Activated naive CD8-positive, alpha-beta T cell treated with anti-CD3 and anti-CD28 coated beads, Interleukin-2, amount 10 ng/mL, durations not matched to agents 7 days and 5 days (primary cell): Measurements from ENCODE around the gene PAOX. TPM values are rescaled to one million over a fixed set of nuclear protein-coding genes. Genes with fewer than 3 reads are reported as not detected.
"Not testable (repeated sequence)": the region's sequence is repeated elsewhere in the genome, so short reads cannot be mapped to it uniquely, and the experiment has no call there.

Experiments used
- ATAC-seq: fragments of 150-1000 bp; cut with Tn5 transposase; one replicate; pipeline ENCODE4 v1.10.0; 2021; ENCODE audit warnings: low read depth, moderate library complexity
- POLR2A ChIA-PET: fragments of 350-600 bp; sonication (Branson Sonifier 250); formaldehyde crosslinking; loops from one replicate; lab custom pipeline; 2021; ENCODE audit warnings: antibody characterized with exemption; lab: Charles Lee
- DNase-seq: peaks from one replicate; pipeline ENCODE4 v3.0.0; 2021
- H3K27ac Mint-ChIP-seq: one replicate; pipeline ENCODE4 v1.8.0; 2022; ENCODE audit warnings: mild to moderate bottlenecking, mixed read lengths
- H3K27me3 Mint-ChIP-seq: one replicate; pipeline ENCODE4 v1.8.0; 2022; ENCODE audit warnings: mild to moderate bottlenecking, moderate library complexity, mixed read lengths
- H3K36me3 Mint-ChIP-seq: one replicate; pipeline ENCODE4 v1.8.0; 2021; ENCODE audit warnings: mild to moderate bottlenecking, mixed read lengths
- H3K4me1 Mint-ChIP-seq: one replicate; pipeline ENCODE4 v1.8.0; 2021; ENCODE audit warnings: mixed read lengths
- H3K4me3 Mint-ChIP-seq: one replicate; pipeline ENCODE4 v1.8.0; 2022; ENCODE audit warnings: mild to moderate bottlenecking, moderate library complexity, mixed read lengths
- H3K9me3 Mint-ChIP-seq: one replicate; pipeline ENCODE4 v1.8.0; 2021; ENCODE audit warnings: mixed read lengths
- total RNA-seq, 2 experiments: library from RNA; stranded (reverse); gene quantifications; one replicate each; pipeline ENCODE4 v1.2.3, GENCODE V29; 2021

Gene PAOX
- total RNA-seq, 2 experiments from 2014 or later: 7.2 to 9.9 TPM

GRCh38 chr10:133420028-133420427, 41.0 kb downstream of the PAOX start:
- H3K36me3 Mint-ChIP-seq: peaks cover 12% of the 10 kb centered on the region

GRCh38 chr10:133420579-133420978, 41.5 kb downstream of the PAOX start:
- H3K36me3 Mint-ChIP-seq: peaks cover 6% of the 10 kb centered on the region
- DNase-seq (no peak), ATAC-seq (no peak)
- POLR2A ChIA-PET: no interaction called here
- H3K9me3 Mint-ChIP-seq: peaks cover 3% of the 10 kb centered on the region
- no peaks in the 10 kb centered on the region for H3K4me1 Mint-ChIP-seq
- no peak overlapping the region for H3K27ac Mint-ChIP-seq
- peaks cover 9% of the 10 kb centered on the region for H3K27me3 Mint-ChIP-seq
- no peak overlapping the region for H3K4me3 Mint-ChIP-seq

More at GRCh38 chr10:133420028-133420427, 41.0 kb downstream of the PAOX start:
- Mint-ChIP-seq H3K27ac (no peak overlapping the region), H3K4me3 (no peak overlapping the region), H3K4me1 (peaks cover 1% of the 10 kb centered on the region), H3K9me3 (peaks cover 7% of the 10 kb centered on the region), H3K27me3 (peaks cover 9% of the 10 kb centered on the region)
- POLR2A ChIA-PET: no interaction called here
- ATAC-seq: no peak
- DNase-seq: no peak

- peaks cover 9% of the 10 kb centered on the region for H3K27me3 Mint-ChIP-seq
- ATAC-seq: no peak
- no peak for DNase-seq
- H3K4me1 Mint-ChIP-seq: no peaks in the 10 kb centered on the region
- no peaks in the 10 kb centered on the region for H3K9me3 Mint-ChIP-seq
- POLR2A ChIA-PET: interaction anchor here (1.1 kb wide), 1 partner anchor 9 kb away, joined by 4 read pairs; no protein-coding TSS in a partner anchor
- H3K36me3 Mint-ChIP-seq: peaks cover 1% of the 10 kb centered on the region
- H3K27ac Mint-ChIP-seq: no peak overlapping the region
- no peak overlapping the region for H3K4me3 Mint-ChIP-seq
These were observed 42.5 kb downstream of the PAOX start for GRCh38 chr10:133421336-133422222.

- POLR2A ChIA-PET: interaction anchor here (1.1 kb wide), 1 partner anchor 10 kb away, joined by 4 read pairs; no protein-coding TSS in a partner anchor
- ATAC-seq (no peak), DNase-seq (no peak)
- no peak overlapping the region for H3K27ac Mint-ChIP-seq
- no peak overlapping the region for H3K4me3 Mint-ChIP-seq
- no peaks in the 10 kb centered on the region for H3K9me3 Mint-ChIP-seq
- H3K4me1 Mint-ChIP-seq: no peaks in the 10 kb centered on the region
- H3K36me3 Mint-ChIP-seq: peaks cover 1% of the 10 kb centered on the region
- H3K27me3 Mint-ChIP-seq: peaks cover 9% of the 10 kb centered on the region
These were observed 43.3 kb downstream of the PAOX start for GRCh38 chr10:133422223-133422806.

- Mint-ChIP-seq H3K9me3 (no peaks in the 10 kb centered on the region), H3K27ac (no peak overlapping the region), H3K27me3 (peaks cover 9% of the 10 kb centered on the region), H3K4me3 (peak overlapping the region; percentile 28), H3K4me1 (no peaks in the 10 kb centered on the region), H3K36me3 (peaks cover 1% of the 10 kb centered on the region)
- DNase-seq (peak; percentile 38), ATAC-seq (peak; percentile 31)
- POLR2A ChIA-PET: interaction anchor here (1.1 kb wide), 1 partner anchor 11 kb away, joined by 4 read pairs; no protein-coding TSS in a partner anchor
These were observed 44.0 kb downstream of the PAOX start for GRCh38 chr10:133422807-133423771.

- DNase-seq, H3K27ac Mint-ChIP-seq, H3K36me3 Mint-ChIP-seq, POLR2A ChIA-PET, H3K9me3 Mint-ChIP-seq, H3K4me1 Mint-ChIP-seq, H3K27me3 Mint-ChIP-seq, H3K4me3 Mint-ChIP-seq: not testable (repeated sequence)
- peak; percentile 6 for ATAC-seq
These were observed 45.0 kb downstream of the PAOX start for GRCh38 chr10:133424102-133424501.

- DNase-seq, ATAC-seq, H3K27me3 Mint-ChIP-seq, H3K9me3 Mint-ChIP-seq, H3K4me1 Mint-ChIP-seq, H3K36me3 Mint-ChIP-seq, POLR2A ChIA-PET, H3K27ac Mint-ChIP-seq: not testable (repeated sequence)
- peak within 1 kb of the TSS; percentile 28 for H3K4me3 Mint-ChIP-seq
These were observed 45.5 kb downstream of the PAOX start, which contains the start of gene SPRN for GRCh38 chr10:133424601-133425000. Gene SPRN, minus strand, starts transcription at chr10:133424625. Its CDS starts 944 bp downstream, at chr10:133423681.

- H3K4me1 Mint-ChIP-seq, H3K27me3 Mint-ChIP-seq, DNase-seq, H3K36me3 Mint-ChIP-seq, H3K4me3 Mint-ChIP-seq, ATAC-seq, H3K27ac Mint-ChIP-seq, H3K9me3 Mint-ChIP-seq: not testable (repeated sequence)
- POLR2A ChIA-PET: interaction anchor here (1.1 kb wide), 1 partner anchor 144 kb away, joined by 4 read pairs; no protein-coding TSS in a partner anchor
These were observed 50.5 kb downstream of the PAOX start for GRCh38 chr10:133429571-133429970.

- H3K27me3 Mint-ChIP-seq, DNase-seq, POLR2A ChIA-PET, H3K36me3 Mint-ChIP-seq, ATAC-seq, H3K27ac Mint-ChIP-seq, H3K9me3 Mint-ChIP-seq, H3K4me3 Mint-ChIP-seq, H3K4me1 Mint-ChIP-seq: not testable (repeated sequence)
These were observed 53.0 kb downstream of the PAOX start for GRCh38 chr10:133431888-133432613.

- H3K9me3 Mint-ChIP-seq, DNase-seq, H3K36me3 Mint-ChIP-seq, H3K4me1 Mint-ChIP-seq, POLR2A ChIA-PET, H3K27ac Mint-ChIP-seq, ATAC-seq, H3K4me3 Mint-ChIP-seq: not testable (repeated sequence)
- H3K27me3 Mint-ChIP-seq: peaks cover 10% of the 10 kb centered on the region
These were observed 53.7 kb downstream of the PAOX start for GRCh38 chr10:133432789-133433188.

GRCh38 chr10:133438711-133439273, 59.7 kb downstream of the PAOX start:
- H3K27me3 Mint-ChIP-seq: peaks cover 10% of the 10 kb centered on the region
- peaks cover 15% of the 10 kb centered on the region for H3K4me1 Mint-ChIP-seq
- DNase-seq: peak; percentile 35
- H3K9me3 Mint-ChIP-seq: no peaks in the 10 kb centered on the region
- POLR2A ChIA-PET: interaction anchor here (0.7 kb wide), 1 partner anchor 81 kb away, joined by 3 read pairs; no protein-coding TSS in a partner anchor
- H3K27ac Mint-ChIP-seq: no peak overlapping the region
- no peak overlapping the region for H3K4me3 Mint-ChIP-seq
- ATAC-seq: peak; percentile 16
- H3K36me3 Mint-ChIP-seq: no peaks in the 10 kb centered on the region
